Right cardiac atrium (tissue), 5 donors: ENCODE data around the gene UNC5A. TPM values are rescaled to one million over a fixed set of nuclear protein-coding genes. Genes with fewer than 3 reads are reported as not detected.

Experiments used
- ATAC-seq, 2 donors: fragments of 200-7000 bp; cut with Tn5 transposase; one replicate each; pipeline versions ENCODE4 v1.8.0 to v1.9.1; 2020; ENCODE audit warnings: moderate library complexity in 2 of 2, mild to moderate bottlenecking in 1 of 2
- DNase-seq, 3 donors: peaks; one replicate each; pipeline ENCODE4 v3.0.0-alpha.2; 2020
- H3K27ac ChIP-seq: one replicate; pipeline ENCODE4 v1.5.1; 2013; ENCODE audit warnings: mild to moderate bottlenecking, low read length, control low read depth, moderate library complexity
- H3K27me3 ChIP-seq: one replicate; pipeline ENCODE4 v1.6.1; 2013; ENCODE audit not compliant: control insufficient read depth, insufficient read depth
- H3K4me1 ChIP-seq: one replicate; pipeline ENCODE4 v1.6.1; 2013; ENCODE audit warnings: low read length; ENCODE audit not compliant: control insufficient read depth, insufficient read depth
- H3K4me3 ChIP-seq: one replicate; pipeline ENCODE4 v1.5.1; 2013; ENCODE audit warnings: low read length, control low read depth
- H3K9me3 ChIP-seq: one replicate; pipeline ENCODE4 v1.6.1; 2013; ENCODE audit warnings: low read length; ENCODE audit not compliant: control insufficient read depth
- WGBS: extraction: QIAGEN DNeasy Blood & Tissue Kit; methylation state at CpG from one replicate; pipeline ENCODE4 v1.1.7; 2013; 5-methylcytosine and 5-hydroxymethylcytosine counted together
- intact Hi-C, 4 donors: fragments of 100-400 bp; cut with DNase I; formaldehyde crosslinking; loops; one replicate each; pipeline versions ENCODE4 v1.11.0 to v1.14.0; 2022 to 2023
- polyA plus RNA-seq: library from polyadenylated mRNA; stranded (reverse); fragments of 200-250 nt; gene quantifications from one replicate; pipeline ENCODE4 v1.2.3, GENCODE V29; 2013
- total RNA-seq, 4 donors: library from RNA; stranded (reverse); fragmentation: NEBNext Ultra II Directional; extraction: Animal tissue kit (Norgen Biotek cat#: 25700); gene quantifications; one replicate each; pipeline ENCODE4 v1.2.1, GENCODE V29; 2021
- donor health status: healthy with polysubstance abuse.
- donor health status: DM: no; HTN: yes; CAD: no.
- donor health status: DM: no; HTN: no; CAD: no.
- donor health status: DM: no; HTN: yes; CAD: no; lungs with severe emphysema.
- donor health status: DM: yes; HTN: yes; CAD: no.

Gene UNC5A
- total and polyA plus RNA-seq, 5 donors: 0.17 to 0.85 (median 0.62) TPM

DNA sequence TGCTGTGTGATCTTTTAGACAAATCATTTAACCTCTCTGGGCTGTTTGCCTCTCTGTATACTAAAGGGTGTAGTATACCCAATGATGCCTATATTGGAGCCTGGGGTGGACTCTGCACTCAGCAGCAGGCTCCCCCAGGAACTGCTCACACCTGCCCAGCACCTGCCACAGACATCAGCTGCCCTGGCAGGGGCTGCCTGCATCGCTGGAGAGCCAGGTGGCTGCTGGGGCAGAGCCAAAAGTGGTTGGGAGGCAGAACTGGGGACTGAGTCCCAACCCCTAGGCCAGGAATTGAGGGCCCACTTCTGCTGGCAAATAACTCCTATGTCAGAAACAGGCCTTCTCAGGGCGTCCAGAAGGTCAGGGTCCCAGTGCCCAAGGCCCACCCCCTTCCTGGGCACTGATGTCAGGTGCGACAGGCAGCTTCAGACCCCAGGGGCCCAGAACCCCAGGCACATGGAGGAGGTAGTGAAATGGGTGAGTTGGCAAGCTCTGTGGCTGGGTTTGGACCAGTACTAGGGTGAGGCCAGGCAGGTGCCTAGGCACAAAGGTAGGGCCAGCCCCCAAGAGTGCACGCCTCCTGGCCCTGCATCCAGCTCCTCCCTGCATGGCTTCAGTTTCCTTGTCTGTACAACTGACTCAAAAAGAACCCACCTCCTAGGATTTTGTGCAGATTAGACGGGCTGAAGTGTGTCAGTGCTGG, 5.8 kb downstream of the UNC5A start:
- intact Hi-C loops: no loop called here
- Histone ChIP-seq H3K27me3 (no peaks in the 10 kb centered on the region), H3K9me3 (no peaks in the 10 kb centered on the region), H3K4me3 (no peak overlapping the region), H3K4me1 (no peaks in the 10 kb centered on the region), H3K27ac (no peak overlapping the region)
- peak in 1 of 3 donors; percentile 5 for DNase-seq
- 81% methylated on average over 5 of the region's 5 CpGs for WGBS
- ATAC-seq: no peak

DNA sequence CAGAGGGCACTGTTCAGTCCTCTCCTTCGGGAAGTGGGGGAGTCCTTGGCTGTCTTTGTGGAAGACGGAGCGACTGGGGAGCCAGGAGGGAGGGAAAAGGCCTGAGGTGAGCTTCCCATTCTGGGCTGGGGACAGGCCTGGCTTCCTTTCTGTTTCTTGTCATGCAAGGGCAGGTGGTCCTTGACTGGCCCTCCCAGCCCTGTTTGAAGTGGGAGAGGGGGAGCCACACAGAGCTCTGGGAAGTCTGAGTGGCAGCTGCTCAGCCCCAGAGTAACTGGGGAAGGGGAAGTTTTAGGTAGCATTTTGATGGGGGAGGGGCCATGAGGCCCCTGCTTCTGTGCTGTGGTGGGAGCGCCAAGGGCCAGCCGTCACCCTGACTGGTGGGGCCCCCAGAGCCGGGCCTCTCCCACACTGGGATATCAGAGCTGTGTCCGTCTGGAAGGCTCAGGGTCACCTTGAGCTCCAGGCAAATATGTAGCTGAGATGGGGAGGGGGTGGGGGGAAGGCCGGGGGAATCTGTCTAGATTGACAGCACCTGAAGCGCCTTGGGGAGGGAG, 6.5 kb downstream of the UNC5A start:
- 35% methylated on average over 9 of the region's 9 CpGs for WGBS
- Histone ChIP-seq H3K27ac (no peak overlapping the region), H3K9me3 (no peaks in the 10 kb centered on the region), H3K4me3 (no peak overlapping the region), H3K27me3 (no peaks in the 10 kb centered on the region), H3K4me1 (no peaks in the 10 kb centered on the region)
- intact Hi-C loops: no loop called here
- ATAC-seq (no peak), DNase-seq (peak in 1 of 3 donors; percentile 33)

DNA sequence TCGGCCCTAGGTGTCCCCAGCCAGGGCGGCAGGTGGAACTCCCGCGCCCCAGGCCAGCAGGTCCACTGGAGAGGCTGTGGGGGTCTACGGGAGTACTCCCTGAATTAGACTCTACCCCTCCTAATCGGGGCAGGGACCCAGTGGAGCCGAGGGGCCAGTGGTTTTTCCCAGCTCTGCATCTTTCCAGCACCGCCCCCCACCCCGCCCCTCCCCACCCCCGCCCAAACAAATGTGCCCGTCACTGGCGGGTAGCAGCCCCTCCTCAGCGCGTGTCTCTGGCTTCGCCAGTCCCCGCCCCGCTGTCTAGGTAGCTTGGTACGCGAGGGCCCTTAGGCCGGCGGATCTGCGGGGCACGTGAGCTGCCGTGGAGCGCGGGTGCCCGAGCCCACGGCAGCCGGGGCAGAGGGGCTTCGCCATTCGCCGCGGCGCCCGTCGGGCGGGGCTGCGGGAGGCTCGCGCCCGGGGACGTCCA, 7.0 kb downstream of the UNC5A start:
- Histone ChIP-seq H3K9me3 (no peaks in the 10 kb centered on the region), H3K27me3 (no peaks in the 10 kb centered on the region), H3K4me3 (peak overlapping the region; percentile 44), H3K4me1 (no peaks in the 10 kb centered on the region), H3K27ac (no peak overlapping the region)
- under 1% methylated on average over 42 of the region's 42 CpGs for WGBS
- DNase-seq (peak in 1 of 3 donors; percentile 32), ATAC-seq (no peak)
- intact Hi-C loops: no loop called here

DNA sequence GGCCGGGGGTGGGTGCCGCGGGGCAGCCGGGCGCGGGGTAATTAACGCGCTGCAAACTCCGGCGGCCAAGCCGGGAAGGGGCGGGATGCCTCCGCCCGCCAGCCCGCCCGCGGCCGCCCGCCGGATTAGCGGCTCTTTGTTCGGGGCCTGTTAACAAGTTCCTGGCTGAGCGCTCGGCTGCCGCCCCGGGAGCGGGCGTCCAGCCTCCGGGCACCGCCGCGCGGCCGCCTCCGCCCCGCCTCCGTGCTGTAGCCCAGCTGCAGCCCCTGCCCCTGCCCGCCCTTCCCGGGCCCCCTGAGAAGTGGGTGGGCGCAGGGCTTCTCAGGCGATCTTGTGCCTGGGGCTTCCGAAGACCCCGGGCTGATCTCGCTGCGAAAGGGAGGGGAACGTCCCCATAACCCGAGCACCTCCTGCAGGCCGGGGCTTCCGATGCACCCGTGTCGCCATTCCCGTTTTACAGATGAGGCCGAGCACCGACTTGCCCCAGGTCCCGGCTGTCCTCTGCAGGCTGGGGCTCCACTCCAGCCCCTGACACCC, 7.5 kb downstream of the UNC5A start:
- H3K27me3 ChIP-seq: no peaks in the 10 kb centered on the region
- H3K4me1 ChIP-seq: no peaks in the 10 kb centered on the region
- H3K4me3 ChIP-seq: peak overlapping the region; percentile 44
- H3K27ac ChIP-seq: no peak overlapping the region
- H3K9me3 ChIP-seq: no peaks in the 10 kb centered on the region
- ATAC-seq: no peak
- under 1% methylated on average over 55 of the region's 55 CpGs for WGBS
- intact Hi-C loops: no loop called here
- peak in 1 of 3 donors; percentile 46 for DNase-seq

DNA sequence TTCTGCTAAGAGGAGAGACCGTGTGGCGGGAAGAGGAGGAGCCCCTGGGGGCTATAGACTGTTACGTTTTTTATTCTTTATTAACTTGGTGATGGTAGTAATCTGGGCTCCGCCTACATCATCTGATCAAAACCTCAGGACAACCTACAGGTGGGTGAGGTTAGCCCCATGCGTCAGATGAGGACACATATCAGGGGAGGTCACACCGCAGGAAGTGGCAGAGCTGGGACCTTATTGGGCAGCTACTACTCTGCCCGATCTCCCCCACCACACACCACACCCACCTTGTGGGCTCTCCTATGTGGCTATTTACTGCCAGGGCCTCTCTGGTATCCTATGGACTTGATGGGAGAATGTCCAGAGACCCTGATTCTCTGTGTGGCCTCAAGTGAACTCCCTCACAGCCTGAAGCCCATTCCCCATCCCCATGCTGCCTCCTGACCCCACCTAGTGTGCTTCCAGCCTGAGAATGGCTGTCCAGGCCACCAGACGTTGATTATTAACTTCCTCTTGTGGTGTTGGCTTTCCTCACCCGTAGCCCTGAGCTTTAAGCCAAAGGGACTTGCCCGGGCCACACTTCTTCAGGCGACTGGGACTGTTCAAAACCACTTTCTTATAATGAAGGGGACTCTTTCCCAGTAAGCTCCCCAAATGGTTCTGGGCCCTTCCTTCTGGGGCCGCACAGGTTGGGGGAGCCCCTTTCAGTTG, 8.2 kb downstream of the UNC5A start:
- Histone ChIP-seq H3K27ac (no peak overlapping the region), H3K4me3 (no peak overlapping the region), H3K27me3 (no peaks in the 10 kb centered on the region), H3K9me3 (no peaks in the 10 kb centered on the region), H3K4me1 (no peaks in the 10 kb centered on the region)
- no peak for ATAC-seq
- 44% methylated on average over 12 of the region's 12 CpGs for WGBS
- DNase-seq: peak in 1 of 3 donors; percentile 8
- intact Hi-C loops: no loop called here

DNA sequence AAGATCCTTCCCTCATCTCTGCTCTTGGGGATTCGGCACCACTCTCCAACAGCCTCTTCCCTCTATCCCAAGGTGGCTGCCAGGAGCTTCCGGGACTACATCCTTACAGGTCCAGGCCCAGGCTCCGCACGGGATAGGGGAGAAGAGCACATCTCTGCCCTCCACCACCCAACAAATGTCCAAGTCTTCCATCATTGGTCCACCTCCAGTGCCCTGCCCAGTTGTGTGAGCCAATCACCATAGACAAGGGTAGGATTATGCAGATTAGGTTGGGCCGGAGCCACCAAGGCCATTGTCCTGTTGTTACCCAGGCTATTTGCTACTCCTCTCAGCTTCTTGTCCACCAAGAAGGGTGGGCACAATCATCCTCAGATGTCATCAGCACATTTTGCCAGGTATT, 9.1 kb downstream of the UNC5A start:
- ATAC-seq: no peak
- H3K27ac ChIP-seq: no peak overlapping the region
- no peaks in the 10 kb centered on the region for H3K27me3 ChIP-seq
- WGBS: 81% methylated on average over 5 of the region's 5 CpGs
- intact Hi-C loops: no loop called here
- no peaks in the 10 kb centered on the region for H3K4me1 ChIP-seq
- H3K4me3 ChIP-seq: no peak overlapping the region
- H3K9me3 ChIP-seq: no peaks in the 10 kb centered on the region
- peak in 1 of 3 donors; percentile 12 for DNase-seq

DNA sequence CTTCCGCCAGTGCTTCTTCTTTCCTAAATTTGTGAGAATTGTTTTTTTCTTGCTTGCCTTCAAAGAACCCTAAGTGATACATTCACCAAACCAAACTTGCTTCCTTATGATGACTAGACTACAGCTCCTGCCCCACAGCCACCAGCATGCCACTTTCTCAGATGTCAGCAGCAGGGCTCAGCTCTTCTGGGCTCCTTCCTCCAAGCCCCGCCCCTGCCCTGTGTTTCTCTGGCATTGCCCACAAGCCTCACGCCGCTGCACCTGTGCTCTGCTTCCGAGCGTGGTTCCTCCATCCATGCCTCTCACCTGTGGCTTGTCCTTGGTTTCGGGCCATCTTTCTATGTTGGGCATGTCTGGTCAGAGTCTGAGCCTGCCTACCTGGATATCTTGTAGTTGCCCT, 10.6 kb downstream of the UNC5A start:
- H3K27ac ChIP-seq: no peak overlapping the region
- no peaks in the 10 kb centered on the region for H3K27me3 ChIP-seq
- intact Hi-C loops: no loop called here

DNA sequence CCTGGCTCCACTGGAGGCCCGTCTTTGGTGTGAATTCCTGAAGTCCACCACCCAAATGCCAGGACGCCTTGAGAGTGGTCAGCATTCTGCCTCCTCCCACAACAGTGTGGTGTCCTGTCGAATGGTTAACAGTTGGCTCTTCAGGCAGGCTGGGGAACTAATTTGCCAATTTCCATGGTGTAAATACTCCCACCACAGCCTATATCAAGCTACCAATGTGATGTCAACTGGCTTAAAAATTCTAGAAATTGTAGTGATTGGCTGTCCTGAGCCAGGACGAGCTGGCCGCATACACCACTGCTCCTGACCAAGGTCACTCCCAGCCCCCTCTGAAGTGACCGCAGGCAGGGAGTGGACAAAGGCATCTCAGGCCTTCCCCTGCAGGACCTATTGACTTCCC, 11.1 kb downstream of the UNC5A start:
- H3K9me3 ChIP-seq: no peaks in the 10 kb centered on the region
- DNase-seq: peak in 1 of 3 donors; percentile 7
- H3K4me1 ChIP-seq: no peaks in the 10 kb centered on the region
- intact Hi-C loops: no loop called here
- H3K4me3 ChIP-seq: no peak overlapping the region
- 84% methylated on average over 6 of the region's 6 CpGs for WGBS
- no peak for ATAC-seq
- H3K27ac ChIP-seq: no peak overlapping the region
- H3K27me3 ChIP-seq: no peaks in the 10 kb centered on the region

More for the DNA sequence above, 10.6 kb downstream of the UNC5A start:
- WGBS: 88% methylated on average over 7 of the region's 7 CpGs
- ATAC-seq: no peak
- no peaks in the 10 kb centered on the region for H3K9me3 ChIP-seq
- H3K4me1 ChIP-seq: no peaks in the 10 kb centered on the region
- no peak overlapping the region for H3K4me3 ChIP-seq
- peak in 1 of 3 donors; percentile 32 for DNase-seq

DNA sequence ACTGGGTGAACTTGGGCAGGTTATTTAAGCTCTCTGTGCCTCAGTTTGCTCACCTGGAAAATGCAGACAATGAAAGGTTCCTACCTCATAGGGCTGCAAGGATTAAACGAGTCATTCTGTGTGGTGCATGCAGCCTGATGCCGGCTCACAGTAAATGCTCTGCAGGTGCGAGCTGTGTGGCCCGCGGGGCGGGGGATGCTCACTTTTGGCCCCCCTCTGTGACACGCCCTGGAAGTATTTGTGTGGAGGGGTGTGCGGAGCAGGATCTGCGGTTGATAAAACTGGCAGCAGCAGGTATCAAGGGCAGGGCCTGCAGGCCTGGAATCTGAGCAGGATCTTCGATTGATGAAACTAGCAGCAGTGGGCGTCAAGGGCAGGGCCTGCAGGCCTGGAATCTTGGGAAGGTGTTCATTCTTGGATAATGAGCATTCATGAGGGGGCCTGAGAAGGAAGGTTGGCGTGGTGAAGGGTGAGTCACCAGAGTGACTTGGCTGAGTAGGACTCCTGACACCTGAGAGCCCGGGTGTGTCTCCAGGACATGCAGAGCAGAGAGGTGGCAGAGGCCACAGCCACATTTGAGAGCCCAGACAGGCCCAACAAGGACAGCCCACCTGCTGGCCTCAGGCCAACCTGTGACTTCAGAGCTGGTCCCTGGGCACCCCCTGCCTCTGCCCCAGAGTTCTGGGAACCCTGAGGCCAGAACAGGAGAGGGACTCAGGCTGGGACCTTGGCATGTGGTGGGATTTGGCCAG, 11.9 kb downstream of the UNC5A start:
- Histone ChIP-seq H3K9me3 (no peaks in the 10 kb centered on the region), H3K4me3 (no peak overlapping the region), H3K27me3 (no peaks in the 10 kb centered on the region), H3K27ac (no peak overlapping the region), H3K4me1 (no peaks in the 10 kb centered on the region)
- ATAC-seq (no peak), DNase-seq (peak in 1 of 3 donors; percentile 23)
- intact Hi-C loops: no loop called here
- WGBS: 76% methylated on average over 13 of the region's 13 CpGs

DNA sequence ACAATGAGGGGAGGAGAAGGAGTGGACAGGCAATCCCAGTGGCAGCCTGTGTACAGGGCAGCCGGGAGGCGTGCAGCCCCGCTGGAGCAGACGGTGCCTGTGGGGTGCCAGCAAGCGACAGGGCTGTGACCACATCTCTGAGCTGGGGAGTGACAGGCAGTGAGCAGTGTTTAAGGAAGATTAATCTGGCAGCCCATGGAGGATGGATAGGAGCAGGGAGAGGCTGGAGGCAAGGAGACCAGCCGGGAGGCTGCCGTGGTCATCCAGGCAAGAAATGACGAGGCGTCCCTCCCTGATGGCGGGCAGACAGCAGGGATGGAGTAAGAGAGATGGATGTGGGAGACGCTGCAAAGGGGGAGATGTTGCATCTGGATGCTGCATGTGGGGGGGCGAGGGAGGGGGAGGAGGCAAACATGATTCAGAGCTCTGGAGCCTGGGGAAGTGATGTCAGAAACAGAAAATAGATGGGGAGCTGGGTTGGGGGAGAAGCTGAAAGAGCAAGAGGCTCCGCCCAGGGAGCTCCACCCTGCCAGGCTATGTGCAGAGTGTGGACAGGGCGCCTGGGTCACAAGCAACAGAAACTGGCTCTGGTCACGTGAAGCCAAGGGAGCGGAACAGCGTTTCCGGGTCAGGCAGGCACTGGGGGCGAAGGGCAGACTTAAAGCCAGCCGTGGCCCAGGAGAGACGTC, 12.6 kb downstream of the UNC5A start:
- no peaks in the 10 kb centered on the region for H3K4me1 ChIP-seq
- H3K27me3 ChIP-seq: no peaks in the 10 kb centered on the region
- DNase-seq (peak in 1 of 3 donors; percentile 43), ATAC-seq (no peak)
- 78% methylated on average over 21 of the region's 21 CpGs for WGBS
- intact Hi-C loops: no loop called here
- H3K4me3 ChIP-seq: no peak overlapping the region
- no peaks in the 10 kb centered on the region for H3K9me3 ChIP-seq
- H3K27ac ChIP-seq: no peak overlapping the region
